Heart right ventricle (tissue), 16 donors: ENCODE measurements around the gene RLN3. TPM values are rescaled to one million over a fixed set of nuclear protein-coding genes. Genes with fewer than 3 reads are reported as not detected.
A peak's percentile ranks its signal among the peaks of the same experiment; 100 is the strongest.

Experiments
- ATAC-seq, 8 donors: fragments of 200-7000 bp; cut with Tn5 transposase; one replicate each; pipeline ENCODE4 v1.9.1; 2020; ENCODE audit warnings: mild to moderate bottlenecking in 8 of 8, moderate library complexity in 8 of 8, moderate number of reproducible peaks in 1 of 8
- DNase-seq, 2 donors: peaks; one replicate each; pipeline ENCODE4 v3.0.0-alpha.2; 2020
- H3K27ac ChIP-seq, 10 donors: fragments of 200-600 bp; sonication (generic) in 2 of 10; one replicate each; pipeline versions ENCODE4 v1.5.0 to v1.8.0; 2020 to 2022; ENCODE audit warnings: mild to moderate bottlenecking in 3 of 10
- H3K27me3 ChIP-seq, 7 donors: fragments of 200-600 bp; one replicate each; pipeline ENCODE4 v1.8.0; 2021 to 2022; ENCODE audit warnings: mild to moderate bottlenecking in 2 of 7
- H3K36me3 ChIP-seq, 9 donors: fragments of 200-600 bp; sonication (generic) in 1 of 9; one replicate each; pipeline versions ENCODE4 v1.5.0 to v1.8.0; 2020 to 2022; ENCODE audit warnings: mild to moderate bottlenecking in 2 of 9
- H3K4me1 ChIP-seq, 9 donors: fragments of 200-600 bp; sonication (generic) in 1 of 9; one replicate each; pipeline versions ENCODE4 v1.5.0 to v1.8.0; 2020 to 2022; ENCODE audit warnings: mild to moderate bottlenecking in 4 of 9
- H3K4me3 ChIP-seq, 10 donors: fragments of 200-600 bp; sonication (generic) in 2 of 10; one replicate each; pipeline versions ENCODE4 v1.5.0 to v1.8.0; 2020 to 2022; ENCODE audit warnings: mild to moderate bottlenecking in 7 of 10, moderate library complexity in 2 of 10
- H3K9me3 ChIP-seq, 11 donors: fragments of 200-600 bp in 10 of 11; sonication (generic) in 2 of 11; one replicate each; pipeline versions ENCODE4 v1.5.0 to v1.8.0; 2013 to 2022; ENCODE audit warnings: mild to moderate bottlenecking in 2 of 11, control low read depth in 1 of 11, moderate library complexity in 1 of 11
- CTCF ChIP-seq, 9 donors: fragments of 200-600 bp; sonication (generic) in 2 of 9; IDR thresholded peaks; one replicate each; pipeline versions ENCODE4 v1.5.0 to v1.8.0; 2021 to 2022; ENCODE audit warnings: antibody characterized with exemption in 9 of 9, mild to moderate bottlenecking in 5 of 9, moderate library complexity in 1 of 9
- WGBS, 2 donors: extraction: QIAGEN DNeasy Blood & Tissue Kit; methylation state at CpG; one replicate each; pipeline ENCODE4 v1.1.7; 2013; ENCODE audit warnings: inconsistent platforms in 1 of 2; 5-methylcytosine and 5-hydroxymethylcytosine counted together
- intact Hi-C, 10 donors: fragments of 100-400 bp; cut with DNase I; formaldehyde crosslinking; loops; one replicate each; pipeline versions ENCODE4 v1.11.1 to v1.14.2; 2022
- polyA plus RNA-seq, 2 donors: library from polyadenylated mRNA; stranded (reverse); fragments of 200-250 nt; gene quantifications; one replicate each; pipeline ENCODE4 v1.2.3, GENCODE V29; 2013
- total RNA-seq, 10 donors: library from RNA; stranded (reverse); fragmentation: NEBNext Ultra II Directional in 3 of 10; extraction: Animal tissue kit (Norgen Biotek cat#: 25700) in 3 of 10; gene quantifications; one replicate each; pipeline versions ENCODE4 v1.2.1 to v1.2.4, GENCODE V29; 2021 to 2023
- donor health status: Arrhythmogenic right ventricular cardiomyopathy.
- donor health status: ischemic (EF 13 %, LVEDD 7.1; RV severe dilation, severe dysfunction).
- donor health status: healthy with polysubstance abuse.
- donor health status: DM: no; HTN: yes; CAD: no.
- donor health status: DM: no; HTN: no; CAD: no.
- donor health status: ischemic (EF 25% LVEDD 6.9; RV normal size, moderate dysfunction).
- donor health status: ischemic (EF 25% LVEDD 5.7; RV mildly dilated, moderate dysfunction).
- donor health status: healthy.
- donor health status: DM: yes; HTN: yes; CAD: no.
- donor health status: Ischemic cardiomyopathy.
- donor health status: ischemic (EF 35%, LVEDD 5.7; RV mildly dilated, moderate dysfunction).
- donor health status: nonischemic (EF 11% LVEDD 7.7; RV severe dilation, severe dysfunction).
- donor health status: DM: yes; HTN: yes; CAD: no.
- donor health status: PGD.
- donor health status: ischemic (EF 29% LVEDD 5.4; RV normal size, mild dysfunction).
- donor health status: nonischemic (EF 23%, LVEDD 6.1; RV moderate dilation, normal function).

The RLN3 gene
- total and polyA plus RNA-seq, 12 donors = not detected

GRCh38 chr19:13990085-13990484 is 37.9 kb upstream of the RLN3 start:
- DNase-seq = no peak
- 91 to 95% methylated on average over 8 of the region's 8 CpGs for WGBS, 2 donors
- intact Hi-C loops = no loop called here
- no peak for ATAC-seq
- H3K27ac ChIP-seq = no peak overlapping the region
- no peak for TF ChIP-seq CTCF (IDR thresholded peaks at IDR 0.05)
- no peaks in the 10 kb centered on the region for H3K27me3 ChIP-seq
- peaks cover 0 to 41% (median 8%) of the 10 kb centered on the region in 9 donors for H3K36me3 ChIP-seq
- H3K9me3 ChIP-seq = no peaks in the 10 kb centered on the region
- peaks cover 6 to 36% (median 30%) of the 10 kb centered on the region in 9 donors for H3K4me1 ChIP-seq
- no peak overlapping the region for H3K4me3 ChIP-seq

- Histone ChIP-seq H3K4me1 (peaks cover 7 to 21% (median 19%) of the 10 kb centered on the region in 9 donors), H3K27ac (no peak overlapping the region), H3K27me3 (no peaks in the 10 kb centered on the region), H3K36me3 (peaks cover 0 to 48% (median 8%) of the 10 kb centered on the region in 9 donors), H3K9me3 (no peaks in the 10 kb centered on the region), H3K4me3 (no peak overlapping the region)
- 96 to 98% methylated on average over 7 of the region's 7 CpGs for WGBS, 2 donors
- ATAC-seq (no peak), DNase-seq (no peak)
- intact Hi-C loops = no loop called here
- no peak for TF ChIP-seq CTCF (IDR thresholded peaks at IDR 0.05)
Measured at GRCh38 chr19:13992025-13992424, 35.9 kb upstream of the RLN3 start.

- intact Hi-C loops = no loop called here
- H3K27me3 ChIP-seq = no peaks in the 10 kb centered on the region
- no peak overlapping the region for H3K4me3 ChIP-seq
- H3K4me1 ChIP-seq = peaks cover 0 to 11% (median 8%) of the 10 kb centered on the region in 9 donors
- DNase-seq (no peak), ATAC-seq (no peak)
- TF ChIP-seq CTCF (IDR thresholded peaks at IDR 0.05) = no peak
- WGBS, 2 donors = 81 to 90% methylated on average over 22 of the region's 22 CpGs
- no peak overlapping the region for H3K27ac ChIP-seq
- peaks cover 0 to 58% (median 8%) of the 10 kb centered on the region in 9 donors for H3K36me3 ChIP-seq
- H3K9me3 ChIP-seq = peaks cover 0 to 4% (median 2%) of the 10 kb centered on the region in 11 donors
Measured at GRCh38 chr19:13993590-13994300, 34.2 kb upstream of the RLN3 start.

GRCh38 chr19:13995017-13995728 is 32.8 kb upstream of the RLN3 start:
- peak in 3 of 9 donors; percentile 9 to 26 (median 11) for TF ChIP-seq CTCF (IDR thresholded peaks at IDR 0.05)
- intact Hi-C loops = no loop called here
- Histone ChIP-seq H3K4me1 (peaks cover 0 to 13% (median 8%) of the 10 kb centered on the region in 9 donors), H3K27me3 (no peaks in the 10 kb centered on the region), H3K9me3 (peaks cover 0 to 10% (median 7%) of the 10 kb centered on the region in 11 donors), H3K27ac (peak overlapping the region; percentile 48 to 77 (median 66)), H3K36me3 (peaks cover 0 to 57% (median 8%) of the 10 kb centered on the region in 9 donors), H3K4me3 (no peak overlapping the region)
- peak in 1 of 2 donors; percentile 60 for DNase-seq
- WGBS, 2 donors = 71 to 79% methylated on average over 13 of the region's 13 CpGs
- ATAC-seq = peak; percentile 54 to 89 (median 84)
